Caco-2 (cell line): Measurements from ENCODE around the gene TGFBR2. TPM values are rescaled to one million over a fixed set of nuclear protein-coding genes. Genes with fewer than 3 reads are reported as not detected.

ENCODE experiments used
- BruUV-seq: library from RNA; stranded (reverse); fragments of 400-500 nt; replicated peaks from 2 replicates; lab custom pipeline; 2021; lab: Mats Ljungman, UMichigan
- CTCF ChIA-PET: fragments of 300-600 bp; sonication (Branson Sonifier 250); formaldehyde crosslinking; loops from one replicate; lab custom pipeline; 2022; ENCODE audit warnings: antibody characterized with exemption; lab: Charles Lee
- POLR2A ChIA-PET: fragments of 300-600 bp; sonication (Branson Sonifier 250); formaldehyde crosslinking; loops from one replicate; lab custom pipeline; 2022; ENCODE audit warnings: antibody characterized with exemption; lab: Charles Lee
- DNase-seq, 2 experiments: peaks; one replicate each; pipeline versions ENCODE4 v3.0.0 to v3.0.0-alpha.2; 2020 to 2022
- H3K27me3 ChIP-seq: replicated peaks from 2 replicates; pipeline ENCODE4 v1.6.0; 2011; ENCODE audit warnings: low read length; ENCODE audit not compliant: control insufficient read depth, insufficient read depth
- H3K36me3 ChIP-seq: 2 replicates; pipeline ENCODE4 v1.5.1; 2011; ENCODE audit warnings: low read length; ENCODE audit not compliant: control insufficient read depth, insufficient read depth
- H3K4me1 ChIP-seq: fragments of 250-450 bp; sonication (Bioruptor Pico); 2 replicates; pipeline ENCODE4 v1.5.1; 2020; ENCODE audit warnings: mild to moderate bottlenecking
- H3K4me3 ChIP-seq: 2 replicates; pipeline ENCODE4 v1.5.1; 2011; ENCODE audit warnings: low read depth, mild to moderate bottlenecking, control low read depth, low read length
- H3K9me3 ChIP-seq: fragments of 250-450 bp; sonication (Bioruptor Pico); 2 replicates; pipeline ENCODE4 v1.5.1; 2020; ENCODE audit warnings: mild to moderate bottlenecking, moderate library complexity
- H3K27ac Mint-ChIP-seq: one replicate; pipeline ENCODE4 v1.8.0; 2022; ENCODE audit warnings: mixed read lengths; ENCODE audit not compliant: unreplicated experiment
- H3K27me3 Mint-ChIP-seq: one replicate; pipeline ENCODE4 v1.8.0; 2022; ENCODE audit warnings: mixed read lengths; ENCODE audit not compliant: insufficient read depth, unreplicated experiment
- H3K36me3 Mint-ChIP-seq: one replicate; pipeline ENCODE4 v1.8.0; 2022; ENCODE audit warnings: mild to moderate bottlenecking, mixed read lengths; ENCODE audit not compliant: insufficient read depth, unreplicated experiment
- H3K4me1 Mint-ChIP-seq: one replicate; pipeline ENCODE4 v1.8.0; 2022; ENCODE audit warnings: low read depth, mixed read lengths; ENCODE audit not compliant: unreplicated experiment
- H3K4me3 Mint-ChIP-seq: one replicate; pipeline ENCODE4 v1.8.0; 2022; ENCODE audit warnings: mild to moderate bottlenecking, moderate library complexity, mixed read lengths; ENCODE audit not compliant: unreplicated experiment
- H3K9me3 Mint-ChIP-seq: one replicate; pipeline ENCODE4 v1.8.0; 2022; ENCODE audit warnings: mixed read lengths; ENCODE audit not compliant: unreplicated experiment
- intact Hi-C: fragments of 100-400 bp; cut with micrococcal nuclease; formaldehyde crosslinking; loops from one replicate; pipeline ENCODE4 v1.10.0; 2022; ENCODE audit not compliant: unreplicated experiment
- total RNA-seq: library from RNA; stranded (reverse); gene quantifications from 2 replicates; pipeline ENCODE4 v1.2.3, GENCODE V29; 2022
- TF ChIP-seq, protein P1 (sequence below), 2 experiments: fragments of 200-600 bp in 1 of 2; IDR thresholded peaks; 1 replicate in 1 of 2; 2 replicates in 1 of 2; pipeline versions ENCODE4 v1.5.1 to v1.8.0; 2011 to 2022; ENCODE audit warnings: antibody characterized with exemption in 1 of 2, control low read depth in 1 of 2, inconsistent platforms in 1 of 2, low read depth in 1 of 2, low read length in 1 of 2, mild to moderate bottlenecking in 1 of 2, moderate library complexity in 1 of 2; ENCODE audit not compliant: insufficient read depth in 1 of 2, severe bottlenecking in 1 of 2, unreplicated experiment in 1 of 2

TGFBR2 gene
- total RNA-seq, 1 experiment from 2014 or later = 40.5 TPM

DNA sequence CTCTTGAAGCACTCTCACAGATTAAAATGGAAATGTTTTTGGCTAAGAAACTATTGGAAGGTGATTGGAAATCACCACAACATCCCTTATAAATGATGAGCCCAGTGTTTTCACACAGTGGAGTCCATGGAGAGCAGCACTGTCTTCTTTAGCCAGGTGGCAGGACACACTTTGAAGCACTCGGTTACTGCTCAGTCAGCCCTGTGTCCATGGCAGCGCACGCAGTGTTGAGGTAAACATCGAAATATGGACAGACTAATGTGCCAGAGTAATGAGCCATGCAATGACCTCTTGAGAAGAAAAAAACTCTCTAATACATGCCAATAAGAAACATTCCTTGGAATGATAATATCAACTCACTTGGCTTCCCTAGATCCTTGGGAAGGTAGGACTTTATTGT, 66.6 kb downstream of the TGFBR2 start:
- intact Hi-C loops = no loop called here
- peaks cover 100% of the 10 kb centered on the region for H3K36me3 Mint-ChIP-seq
- H3K4me1 Mint-ChIP-seq = peaks cover 52% of the 10 kb centered on the region
- POLR2A ChIA-PET = no interaction called here
- no peaks in the 10 kb centered on the region for H3K9me3 ChIP-seq
- BruUV-seq = no TSS peak
- H3K4me3 Mint-ChIP-seq = no peak overlapping the region
- H3K4me3 ChIP-seq = no peak overlapping the region
- no peak for DNase-seq
- no peaks in the 10 kb centered on the region for H3K9me3 Mint-ChIP-seq
- TF ChIP-seq, protein P1, sequence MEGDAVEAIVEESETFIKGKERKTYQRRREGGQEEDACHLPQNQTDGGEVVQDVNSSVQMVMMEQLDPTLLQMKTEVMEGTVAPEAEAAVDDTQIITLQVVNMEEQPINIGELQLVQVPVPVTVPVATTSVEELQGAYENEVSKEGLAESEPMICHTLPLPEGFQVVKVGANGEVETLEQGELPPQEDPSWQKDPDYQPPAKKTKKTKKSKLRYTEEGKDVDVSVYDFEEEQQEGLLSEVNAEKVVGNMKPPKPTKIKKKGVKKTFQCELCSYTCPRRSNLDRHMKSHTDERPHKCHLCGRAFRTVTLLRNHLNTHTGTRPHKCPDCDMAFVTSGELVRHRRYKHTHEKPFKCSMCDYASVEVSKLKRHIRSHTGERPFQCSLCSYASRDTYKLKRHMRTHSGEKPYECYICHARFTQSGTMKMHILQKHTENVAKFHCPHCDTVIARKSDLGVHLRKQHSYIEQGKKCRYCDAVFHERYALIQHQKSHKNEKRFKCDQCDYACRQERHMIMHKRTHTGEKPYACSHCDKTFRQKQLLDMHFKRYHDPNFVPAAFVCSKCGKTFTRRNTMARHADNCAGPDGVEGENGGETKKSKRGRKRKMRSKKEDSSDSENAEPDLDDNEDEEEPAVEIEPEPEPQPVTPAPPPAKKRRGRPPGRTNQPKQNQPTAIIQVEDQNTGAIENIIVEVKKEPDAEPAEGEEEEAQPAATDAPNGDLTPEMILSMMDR (IDR thresholded peaks at IDR 0.05; ENCODE audit: insufficient read depth in 1 of 2, low read depth in 1 of 2, low read length in 1 of 2, severe bottlenecking in 1 of 2, unreplicated experiment in 1 of 2) = no peak
- CTCF ChIA-PET = no interaction called here
- H3K4me1 ChIP-seq = peaks cover 15% of the 10 kb centered on the region
- H3K27me3 Mint-ChIP-seq = no peaks in the 10 kb centered on the region
- peaks cover 6% of the 10 kb centered on the region for H3K36me3 ChIP-seq
- no peaks in the 10 kb centered on the region for H3K27me3 ChIP-seq
- no peak overlapping the region for H3K27ac Mint-ChIP-seq

- Histone ChIP-seq H3K4me1 (0 out of 2 replicates have a peak, but pooled peaks cover 8% of the 10 kb centered on the region), H3K36me3 (peaks cover 6% of the 10 kb centered on the region), H3K27me3 (no peaks in the 10 kb centered on the region), H3K9me3 (no peaks in the 10 kb centered on the region), H3K4me3 (no peak overlapping the region)
- ChIA-PET CTCF (no interaction called here), POLR2A (no interaction called here)
- Mint-ChIP-seq H3K36me3 (peaks cover 100% of the 10 kb centered on the region), H3K27ac (no peak overlapping the region), H3K4me1 (peaks cover 44% of the 10 kb centered on the region), H3K27me3 (no peaks in the 10 kb centered on the region), H3K4me3 (no peak overlapping the region), H3K9me3 (no peaks in the 10 kb centered on the region)
- TF ChIP-seq, protein P1 (IDR thresholded peaks at IDR 0.05; ENCODE audit: insufficient read depth in 1 of 2, low read depth in 1 of 2, low read length in 1 of 2, severe bottlenecking in 1 of 2, unreplicated experiment in 1 of 2) = no peak
- BruUV-seq = no TSS peak
- intact Hi-C loops = no loop called here
- no peak for DNase-seq
These were observed 67.3 kb downstream of the TGFBR2 start for GRCh38 chr3:30673425-30674341.

DNA sequence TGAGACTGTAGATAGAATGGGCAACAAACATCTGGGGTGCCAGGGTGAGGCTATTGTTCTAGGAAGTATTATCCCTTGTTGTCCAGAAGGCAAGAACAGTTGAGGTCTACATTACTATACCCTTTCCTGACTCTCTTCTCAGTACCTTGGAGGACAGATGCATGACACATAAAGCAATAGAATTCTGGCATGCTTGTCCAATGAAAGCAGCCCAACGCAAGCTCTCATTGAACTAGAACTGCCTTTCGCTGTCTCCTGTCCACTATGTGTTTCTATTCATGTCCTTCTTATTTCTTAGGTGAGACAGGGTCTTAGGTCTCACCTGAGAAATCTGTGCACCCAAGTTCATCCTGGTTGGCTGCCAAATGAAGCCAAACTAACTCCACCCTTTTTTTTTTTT, 68.6 kb downstream of the TGFBR2 start:
- Histone ChIP-seq H3K4me1 (0 out of 2 replicates have a peak, but pooled peaks cover 8% of the 10 kb centered on the region), H3K4me3 (no peak overlapping the region), H3K36me3 (peaks cover 8% of the 10 kb centered on the region), H3K9me3 (no peaks in the 10 kb centered on the region), H3K27me3 (no peaks in the 10 kb centered on the region)
- Mint-ChIP-seq H3K36me3 (peaks cover 100% of the 10 kb centered on the region), H3K4me1 (peaks cover 33% of the 10 kb centered on the region), H3K4me3 (no peak overlapping the region), H3K9me3 (no peaks in the 10 kb centered on the region), H3K27me3 (no peaks in the 10 kb centered on the region), H3K27ac (no peak overlapping the region)
- DNase-seq = no peak
- CTCF ChIA-PET = no interaction called here
- intact Hi-C loops = no loop called here
- TF ChIP-seq, protein P1 (IDR thresholded peaks at IDR 0.05; ENCODE audit: insufficient read depth in 1 of 2, low read depth in 1 of 2, low read length in 1 of 2, severe bottlenecking in 1 of 2, unreplicated experiment in 1 of 2) = no peak
- POLR2A ChIA-PET = no interaction called here
- BruUV-seq = no TSS peak
